A673 (cell line): Measurements from ENCODE around the gene GLCCI1. TPM values are rescaled to one million over a fixed set of nuclear protein-coding genes. Genes with fewer than 3 reads are reported as not detected.

Experiments used
- BruUV-seq: library from RNA; stranded (reverse); fragments of 400-500 nt; replicated peaks from 2 replicates; lab custom pipeline; 2021; lab: Mats Ljungman, UMichigan
- CTCF ChIA-PET: fragments of 300-600 bp; sonication (Branson Sonifier 250); formaldehyde crosslinking; loops from one replicate; lab custom pipeline; 2022; ENCODE audit warnings: antibody characterized with exemption; lab: Charles Lee
- POLR2A ChIA-PET: fragments of 300-600 bp; sonication (Branson Sonifier 250); formaldehyde crosslinking; loops from one replicate; lab custom pipeline; 2022; ENCODE audit warnings: antibody characterized with exemption; ENCODE audit not compliant: low non-redundant PET; lab: Charles Lee
- DNase-seq: peaks from one replicate; pipeline ENCODE4 v3.0.0-alpha.2; 2015; ENCODE audit warnings: low spot score
- H3K27ac ChIP-seq: fragments of 200-600 bp; sonication (generic); 2 replicates; pipeline ENCODE4 v1.5.1; 2016; ENCODE audit warnings: mixed run types, low read depth, mild to moderate bottlenecking, mixed read lengths, antibody characterized with exemption, low read length; ENCODE audit not compliant: poor library complexity, severe bottlenecking
- H3K27me3 ChIP-seq: fragments of 200-600 bp; sonication (generic); replicated peaks from 2 replicates; pipeline ENCODE4 v1.6.1; 2017; ENCODE audit warnings: mixed run types, low read depth, mild to moderate bottlenecking, mixed read lengths, antibody characterized with exemption, low read length; ENCODE audit not compliant: insufficient read depth, poor library complexity
- H3K36me3 ChIP-seq: fragments of 200-600 bp; sonication (generic); 2 replicates; pipeline ENCODE4 v1.6.1; 2016; ENCODE audit warnings: mixed run types, mild to moderate bottlenecking, mixed read lengths, antibody characterized with exemption, low read length; ENCODE audit not compliant: insufficient read depth, poor library complexity, severe bottlenecking
- H3K4me1 ChIP-seq: fragments of 200-600 bp; sonication (generic); 2 replicates; pipeline ENCODE4 v1.6.1; 2017; ENCODE audit warnings: mixed run types, mild to moderate bottlenecking, mixed read lengths, antibody characterized with exemption, low read length; ENCODE audit not compliant: insufficient read depth, poor library complexity, severe bottlenecking
- H3K4me3 ChIP-seq: fragments of 200-600 bp; sonication (generic); 2 replicates; pipeline ENCODE4 v1.5.1; 2016; ENCODE audit warnings: low read depth, mixed run types, mild to moderate bottlenecking, mixed read lengths, low read length; ENCODE audit not compliant: poor library complexity, severe bottlenecking
- H3K9me3 ChIP-seq: fragments of 200-600 bp; sonication (generic); 2 replicates; pipeline ENCODE4 v1.6.1; 2016; ENCODE audit warnings: mixed run types, low read depth, mild to moderate bottlenecking, mixed read lengths, antibody characterized with exemption, low read length; ENCODE audit not compliant: poor library complexity, severe bottlenecking
- CTCF ChIP-seq: fragments of 300-800, 200-600 bp; sonication (generic); conservative IDR thresholded peaks from 2 replicates; pipeline ENCODE4 v1.5.1; 2017; ENCODE audit warnings: low read depth, mild to moderate bottlenecking, antibody characterized with exemption, low read length, moderate library complexity, mixed read lengths
- EZH2 ChIP-seq: fragments of 200-600 bp; sonication (generic); IDR thresholded peaks from 2 replicates; pipeline ENCODE4 v1.6.1; 2017; ENCODE audit warnings: borderline replicate concordance, low read depth, mild to moderate bottlenecking, mixed read lengths, antibody characterized with exemption, low read length; ENCODE audit not compliant: poor library complexity, severe bottlenecking
- intact Hi-C: fragments of 100-400 bp; cut with micrococcal nuclease; formaldehyde crosslinking; loops from one replicate; pipeline ENCODE4 v1.10.0; 2022; ENCODE audit not compliant: unreplicated experiment
- total RNA-seq: library from RNA; stranded (reverse); gene quantifications from 2 replicates; pipeline ENCODE4 v1.2.3, GENCODE V29; 2021

The GLCCI1 gene
- total RNA-seq, 1 experiment from 2014 or later = 6.9 TPM

- TF ChIP-seq EZH2 (no peak), CTCF (no peak)
- DNase-seq = no peak
- no peak overlapping the region for H3K27ac ChIP-seq
- no peaks in the 10 kb centered on the region for H3K27me3 ChIP-seq
- no peak overlapping the region for H3K4me3 ChIP-seq
- CTCF ChIA-PET = no interaction called here
- intact Hi-C loops = no loop called here
- no TSS peak for BruUV-seq
- POLR2A ChIA-PET = no interaction called here
- no peaks in the 10 kb centered on the region for H3K9me3 ChIP-seq
- no peaks in the 10 kb centered on the region for H3K36me3 ChIP-seq
- no peaks in the 10 kb centered on the region for H3K4me1 ChIP-seq
Measured at GRCh38 chr7:7934945-7935344, 33.7 kb upstream of the GLCCI1 start.

- ChIA-PET POLR2A (no interaction called here), CTCF (no interaction called here)
- Histone ChIP-seq H3K4me3 (no peak overlapping the region), H3K36me3 (no peaks in the 10 kb centered on the region), H3K9me3 (no peaks in the 10 kb centered on the region), H3K27ac (no peak overlapping the region), H3K4me1 (no peaks in the 10 kb centered on the region), H3K27me3 (no peaks in the 10 kb centered on the region)
- intact Hi-C loops = no loop called here
- DNase-seq = no peak
- TF ChIP-seq CTCF = no peak
- no TSS peak for BruUV-seq
Measured at GRCh38 chr7:7938471-7938870, 30.1 kb upstream of the GLCCI1 start.

GRCh38 chr7:7943951-7944350 lies 24.6 kb upstream of the GLCCI1 start:
- no TSS peak for BruUV-seq
- CTCF ChIA-PET = no interaction called here
- no peak for DNase-seq
- no peaks in the 10 kb centered on the region for H3K9me3 ChIP-seq
- H3K27me3 ChIP-seq = no peaks in the 10 kb centered on the region
- no peaks in the 10 kb centered on the region for H3K4me1 ChIP-seq
- no peak overlapping the region for H3K4me3 ChIP-seq
- intact Hi-C loops = no loop called here
- POLR2A ChIA-PET = no interaction called here
- H3K36me3 ChIP-seq = no peaks in the 10 kb centered on the region
- no peak for TF ChIP-seq EZH2
- no peak for TF ChIP-seq CTCF
- H3K27ac ChIP-seq = no peak overlapping the region
